Smooth muscle cell (in vitro differentiated cells): ENCODE data around the gene DLST. TPM values are rescaled to one million over a fixed set of nuclear protein-coding genes. Genes with fewer than 3 reads are reported as not detected.

Source experiments
- DNase-seq: peaks from one replicate; lab custom pipeline; 2025; ENCODE audit not compliant: unreplicated experiment; lab: John Stamatoyannopoulos, UW
- H2AFZ ChIP-seq: fragments of 200-600 bp; sonication (generic); 2 replicates; pipeline ENCODE4 v1.6.0; 2016; ENCODE audit warnings: antibody characterized with exemption, low read depth, mild to moderate bottlenecking
- H3F3A ChIP-seq: fragments of 200-600 bp; sonication (generic); 2 replicates; pipeline ENCODE4 v1.6.0; 2017; ENCODE audit warnings: antibody characterized with exemption, low read depth
- H3K27ac ChIP-seq: fragments of 200-600 bp; sonication (generic); 2 replicates; pipeline ENCODE4 v1.5.1; 2016; ENCODE audit warnings: low read depth, mild to moderate bottlenecking
- H3K27me3 ChIP-seq: fragments of 200-600 bp; sonication (generic); 2 replicates; pipeline ENCODE4 v1.6.1; 2016; ENCODE audit warnings: low read depth, mild to moderate bottlenecking
- H3K36me3 ChIP-seq: fragments of 200-600 bp; sonication (generic); 2 replicates; pipeline ENCODE4 v1.5.1; 2016; ENCODE audit warnings: low read depth
- H3K4me1 ChIP-seq: fragments of 200-600 bp; sonication (generic); 2 replicates; pipeline ENCODE4 v1.5.1; 2016; ENCODE audit warnings: low read depth
- H3K4me2 ChIP-seq: fragments of 200-600 bp; sonication (generic); 2 replicates; pipeline ENCODE4 v1.6.0; 2016; ENCODE audit warnings: mild to moderate bottlenecking
- H3K4me3 ChIP-seq: fragments of 200-600 bp; sonication (generic); 2 replicates; pipeline ENCODE4 v1.5.1; 2016; ENCODE audit warnings: mild to moderate bottlenecking
- H3K79me2 ChIP-seq: fragments of 200-600 bp; sonication (generic); 2 replicates; pipeline ENCODE4 v1.6.0; 2016; ENCODE audit warnings: low read depth, mild to moderate bottlenecking
- H3K9ac ChIP-seq: fragments of 200-600 bp; sonication (generic); 2 replicates; pipeline ENCODE4 v1.6.0; 2016; ENCODE audit warnings: low read depth
- H3K9me3 ChIP-seq: fragments of 200-600 bp; sonication (generic); replicated peaks from 2 replicates; pipeline ENCODE4 v1.5.1; 2016; ENCODE audit warnings: low read depth
- H4K20me1 ChIP-seq: fragments of 200-600 bp; sonication (generic); 2 replicates; pipeline ENCODE4 v1.6.0; 2016; ENCODE audit warnings: low read depth
- WGBS: methylation state at CpG from one replicate; pipeline ENCODE4 v1.1.7; 2016; ENCODE audit warnings: low lambda C conversion rate; 5-methylcytosine and 5-hydroxymethylcytosine counted together
- polyA plus RNA-seq: library from polyadenylated mRNA; unstranded; fragments of >200 nt; fragmentation: Nextera tagmentation; extraction: Ambion mirVana; gene quantifications from 2 replicates; pipeline ENCODE4 v1.2.1, GENCODE V29; 2016
- total RNA-seq: library from RNA; depleted of rRNA; stranded (reverse); fragments of >200 nt; gene quantifications from 2 replicates; pipeline ENCODE4 v1.2.3, GENCODE V29; 2014
- TF ChIP-seq, protein P1 (sequence below): fragments of 200-600 bp; sonication (generic); IDR thresholded peaks from 2 replicates; pipeline ENCODE4 v1.5.1; 2017; ENCODE audit warnings: borderline replicate concordance, mild to moderate bottlenecking, antibody characterized with exemption; ENCODE audit not compliant: insufficient read depth, poor library complexity, severe bottlenecking

DLST gene
- total and polyA plus RNA-seq, 2 experiments from 2014 or later, result 4.9 to 46.9 TPM

DNA sequence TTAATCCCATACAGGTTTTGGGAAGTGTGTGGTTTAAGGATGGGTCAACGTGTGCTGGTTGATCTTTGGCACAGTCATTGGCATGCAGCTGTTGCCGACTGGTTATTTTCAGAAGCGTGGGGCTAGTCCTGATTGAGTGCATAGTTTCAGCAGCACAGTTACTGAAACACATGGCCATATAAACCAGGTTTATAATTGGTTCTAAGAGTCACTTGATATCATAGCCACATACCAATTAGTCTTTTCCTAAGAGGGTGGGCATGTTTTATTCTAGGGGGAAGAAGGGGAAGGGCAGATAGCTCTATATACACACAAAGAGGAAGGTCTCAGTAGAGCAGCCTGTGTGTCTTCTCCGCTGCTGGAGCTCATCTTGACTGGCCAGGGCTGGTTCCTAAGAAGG lies 52.3 kb downstream of the DLST start:
- Histone ChIP-seq H3K9me3 (no peaks in the 10 kb centered on the region), H3K4me1 (no peaks in the 10 kb centered on the region), H2AFZ (no peak overlapping the region), H3K9ac (no peak overlapping the region), H3K4me3 (no peak overlapping the region), H3K79me2 (no peaks in the 10 kb centered on the region), H4K20me1 (no peaks in the 10 kb centered on the region), H3K4me2 (no peak overlapping the region), H3K27ac (no peak overlapping the region), H3K36me3 (no peaks in the 10 kb centered on the region), H3F3A (peaks cover under 1% of the 10 kb centered on the region), H3K27me3 (no peaks in the 10 kb centered on the region)
- 76% methylated on average over 4 of the region's 4 CpGs for WGBS
- DNase-seq, result no peak
- TF ChIP-seq, protein P1, sequence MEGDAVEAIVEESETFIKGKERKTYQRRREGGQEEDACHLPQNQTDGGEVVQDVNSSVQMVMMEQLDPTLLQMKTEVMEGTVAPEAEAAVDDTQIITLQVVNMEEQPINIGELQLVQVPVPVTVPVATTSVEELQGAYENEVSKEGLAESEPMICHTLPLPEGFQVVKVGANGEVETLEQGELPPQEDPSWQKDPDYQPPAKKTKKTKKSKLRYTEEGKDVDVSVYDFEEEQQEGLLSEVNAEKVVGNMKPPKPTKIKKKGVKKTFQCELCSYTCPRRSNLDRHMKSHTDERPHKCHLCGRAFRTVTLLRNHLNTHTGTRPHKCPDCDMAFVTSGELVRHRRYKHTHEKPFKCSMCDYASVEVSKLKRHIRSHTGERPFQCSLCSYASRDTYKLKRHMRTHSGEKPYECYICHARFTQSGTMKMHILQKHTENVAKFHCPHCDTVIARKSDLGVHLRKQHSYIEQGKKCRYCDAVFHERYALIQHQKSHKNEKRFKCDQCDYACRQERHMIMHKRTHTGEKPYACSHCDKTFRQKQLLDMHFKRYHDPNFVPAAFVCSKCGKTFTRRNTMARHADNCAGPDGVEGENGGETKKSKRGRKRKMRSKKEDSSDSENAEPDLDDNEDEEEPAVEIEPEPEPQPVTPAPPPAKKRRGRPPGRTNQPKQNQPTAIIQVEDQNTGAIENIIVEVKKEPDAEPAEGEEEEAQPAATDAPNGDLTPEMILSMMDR, result no peak

DNA sequence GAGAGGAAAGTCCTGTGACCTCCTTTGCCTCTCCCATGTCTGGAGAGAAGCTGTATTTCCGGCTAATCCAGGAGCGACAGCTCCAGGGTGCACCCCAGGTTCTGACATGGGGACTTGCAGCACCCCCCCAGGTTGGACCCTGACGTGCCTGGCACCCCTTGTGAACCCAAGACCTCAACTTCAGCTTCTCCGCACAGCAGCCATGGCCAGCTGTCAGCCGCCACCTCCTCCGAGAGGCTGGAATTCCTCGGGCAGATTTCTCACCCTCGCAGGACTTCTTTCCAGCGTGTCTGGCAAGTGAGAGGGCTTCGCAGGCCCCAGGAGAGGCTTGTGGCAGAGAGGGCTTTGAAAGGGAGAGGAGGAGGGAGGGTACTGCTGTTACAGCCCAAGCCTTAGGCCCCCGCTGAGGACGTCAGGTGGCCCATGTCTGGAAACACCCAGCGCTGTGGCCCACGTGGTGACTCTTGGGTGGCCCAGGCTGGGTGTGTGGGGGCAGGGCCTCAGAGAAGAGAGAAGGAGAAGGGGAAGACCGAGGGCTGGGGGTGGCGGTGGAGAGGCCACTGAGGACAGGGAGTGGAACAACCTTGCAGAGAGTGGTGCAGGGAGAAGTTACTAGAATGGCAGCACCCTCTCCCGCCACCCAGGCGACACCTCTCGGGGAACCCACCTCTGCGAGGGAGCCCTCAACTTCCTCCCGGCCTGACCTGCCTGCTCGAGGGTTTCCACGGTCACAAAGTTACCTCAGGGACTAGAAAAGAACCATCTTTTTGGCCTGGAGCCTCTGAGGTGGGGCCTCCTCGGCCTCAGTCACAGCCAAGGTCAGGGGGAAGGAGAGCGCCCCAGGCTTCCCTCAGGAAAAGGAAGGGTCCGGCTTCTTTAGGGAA lies 53.0 kb downstream of the DLST start:
- no peak overlapping the region for H3K9ac ChIP-seq
- H3K4me1 ChIP-seq, result no peaks in the 10 kb centered on the region
- WGBS, result 68% methylated on average over 25 of the region's 26 CpGs
- H3K27me3 ChIP-seq, result no peaks in the 10 kb centered on the region
- no peaks in the 10 kb centered on the region for H3K36me3 ChIP-seq
- DNase-seq, result no peak
- no peak overlapping the region for H3K4me3 ChIP-seq
- no peak overlapping the region for H2AFZ ChIP-seq
- H4K20me1 ChIP-seq, result no peaks in the 10 kb centered on the region
- no peak overlapping the region for H3K27ac ChIP-seq
- H3K9me3 ChIP-seq, result no peaks in the 10 kb centered on the region
- H3F3A ChIP-seq, result peaks cover 5% of the 10 kb centered on the region
- H3K79me2 ChIP-seq, result no peaks in the 10 kb centered on the region
- TF ChIP-seq, protein P1, result no peak
- H3K4me2 ChIP-seq, result no peak overlapping the region

DNA sequence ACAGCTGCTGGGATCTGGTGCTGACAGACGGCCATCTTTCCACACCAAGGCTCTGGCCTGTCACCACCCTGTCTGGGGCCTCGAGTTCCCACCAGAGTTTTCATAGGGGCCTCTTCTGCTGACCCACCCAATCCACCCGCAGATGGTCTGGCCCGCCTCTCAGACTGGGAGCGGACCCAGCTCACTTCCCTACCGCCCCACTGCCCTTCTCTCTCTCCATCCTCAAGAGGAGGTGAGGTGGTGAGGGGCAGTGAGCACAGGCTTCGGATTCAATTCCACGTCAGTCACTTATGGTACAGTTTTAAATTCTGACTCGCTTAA lies 53.6 kb downstream of the DLST start:
- Histone ChIP-seq H3K4me1 (no peaks in the 10 kb centered on the region), H4K20me1 (no peaks in the 10 kb centered on the region), H3F3A (peaks cover 7% of the 10 kb centered on the region), H3K4me3 (no peak overlapping the region), H2AFZ (no peak overlapping the region), H3K27ac (no peak overlapping the region), H3K4me2 (no peak overlapping the region), H3K9ac (no peak overlapping the region), H3K27me3 (no peaks in the 10 kb centered on the region), H3K36me3 (no peaks in the 10 kb centered on the region), H3K79me2 (no peaks in the 10 kb centered on the region), H3K9me3 (no peaks in the 10 kb centered on the region)
- WGBS, result 93% methylated on average over 9 of the region's 9 CpGs
- TF ChIP-seq, protein P1, result no peak
- no peak for DNase-seq

DNA sequence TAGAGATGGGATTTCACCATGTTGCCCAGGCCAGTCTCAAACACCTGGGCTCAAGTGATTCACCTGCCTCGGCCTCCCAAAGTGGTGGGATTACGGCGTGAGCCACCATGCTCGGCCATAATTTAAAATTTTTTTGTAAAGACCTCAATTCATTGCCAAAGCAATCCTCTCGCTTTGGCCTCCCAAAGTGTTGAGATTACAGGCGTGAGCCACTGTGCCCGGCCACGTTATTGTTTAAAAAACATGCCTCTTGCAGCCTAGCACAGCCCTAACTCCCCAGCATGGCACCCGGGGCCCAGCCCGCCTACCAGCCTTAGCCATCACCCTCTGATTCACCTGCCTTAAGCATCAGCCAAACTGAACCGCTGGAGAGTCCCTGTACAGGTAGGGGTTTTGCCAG lies 54.4 kb downstream of the DLST start:
- no peaks in the 10 kb centered on the region for H4K20me1 ChIP-seq
- TF ChIP-seq, protein P1, result no peak
- no peaks in the 10 kb centered on the region for H3K36me3 ChIP-seq
- WGBS, result 97% methylated on average over 11 of the region's 11 CpGs
- no peaks in the 10 kb centered on the region for H3K79me2 ChIP-seq
- H3K9me3 ChIP-seq, result no peaks in the 10 kb centered on the region
- no peak overlapping the region for H3K9ac ChIP-seq
- H3F3A ChIP-seq, result peaks cover 9% of the 10 kb centered on the region
- no peaks in the 10 kb centered on the region for H3K27me3 ChIP-seq
- H3K27ac ChIP-seq, result no peak overlapping the region
- H3K4me1 ChIP-seq, result no peaks in the 10 kb centered on the region
- H3K4me3 ChIP-seq, result no peak overlapping the region
- H3K4me2 ChIP-seq, result no peak overlapping the region
- no peak for DNase-seq
- no peak overlapping the region for H2AFZ ChIP-seq
